ENCODE measurements around the gene DAZAP1.

The DAZAP1 gene

GRCh38 chr19:1410789-1411188 is 3.4 kb downstream of the DAZAP1 start:
- no peak for TF ChIP-seq CTCF (IDR thresholded peaks at IDR 0.05; ENCODE audit: extremely low read depth, missing control alignments)
- no peak for DNase-seq (ENCODE audit: low spot score)

DNA sequence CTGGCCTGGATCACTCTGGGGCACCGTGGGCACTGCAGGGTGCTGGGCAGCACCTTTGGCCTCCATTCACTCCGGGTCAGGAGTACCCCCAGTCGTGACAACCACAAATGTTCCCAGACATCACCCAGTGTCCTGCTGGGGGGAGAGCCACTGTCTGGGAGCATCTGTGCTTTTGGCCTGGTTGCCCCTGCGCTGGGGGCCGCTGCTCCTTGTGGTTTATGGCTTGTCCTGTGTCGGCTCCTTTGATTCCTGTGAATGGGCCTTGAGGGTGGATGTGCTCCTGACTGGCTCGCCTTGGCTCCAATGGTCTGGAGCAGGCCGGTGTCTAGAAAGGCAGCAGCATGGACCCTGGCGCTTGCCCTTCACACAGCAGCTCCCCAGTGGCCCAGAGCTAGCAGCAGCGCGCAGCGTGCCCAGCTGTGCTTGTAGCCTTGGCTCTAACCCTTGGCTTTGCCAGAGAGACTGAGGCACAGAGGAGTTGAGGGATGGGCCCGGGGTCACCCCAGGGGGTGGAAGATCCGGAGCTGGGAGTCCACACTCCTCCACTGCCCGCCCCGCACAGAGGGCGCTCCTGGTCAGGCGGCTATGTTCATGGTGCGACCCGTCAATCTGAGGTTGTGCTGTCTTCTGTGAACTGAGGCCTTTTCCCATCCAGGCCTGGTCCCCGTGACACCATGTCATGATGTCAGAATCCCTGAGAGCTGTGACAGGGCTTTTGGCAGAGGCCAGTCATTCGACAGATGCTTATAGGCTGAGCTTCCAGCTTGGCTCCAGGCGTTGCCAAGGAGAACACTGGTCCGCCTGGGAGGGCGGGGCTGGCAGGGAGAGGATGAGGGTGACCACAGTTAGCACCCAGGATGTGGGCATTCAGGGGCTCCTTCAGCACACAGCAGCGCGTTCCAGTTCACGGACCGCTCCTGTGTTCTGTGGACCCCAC is 4.1 kb downstream of the DAZAP1 start:
- DNase-seq (ENCODE audit: low spot score) = no peak
- no peak for TF ChIP-seq CTCF (IDR thresholded peaks at IDR 0.05; ENCODE audit: extremely low read depth, missing control alignments)

GRCh38 chr19:1412323-1412923 is 5.0 kb downstream of the DAZAP1 start:
- TF ChIP-seq CTCF (IDR thresholded peaks at IDR 0.05; ENCODE audit: extremely low read depth, missing control alignments) = no peak
- DNase-seq (ENCODE audit: low spot score) = no peak

DNA sequence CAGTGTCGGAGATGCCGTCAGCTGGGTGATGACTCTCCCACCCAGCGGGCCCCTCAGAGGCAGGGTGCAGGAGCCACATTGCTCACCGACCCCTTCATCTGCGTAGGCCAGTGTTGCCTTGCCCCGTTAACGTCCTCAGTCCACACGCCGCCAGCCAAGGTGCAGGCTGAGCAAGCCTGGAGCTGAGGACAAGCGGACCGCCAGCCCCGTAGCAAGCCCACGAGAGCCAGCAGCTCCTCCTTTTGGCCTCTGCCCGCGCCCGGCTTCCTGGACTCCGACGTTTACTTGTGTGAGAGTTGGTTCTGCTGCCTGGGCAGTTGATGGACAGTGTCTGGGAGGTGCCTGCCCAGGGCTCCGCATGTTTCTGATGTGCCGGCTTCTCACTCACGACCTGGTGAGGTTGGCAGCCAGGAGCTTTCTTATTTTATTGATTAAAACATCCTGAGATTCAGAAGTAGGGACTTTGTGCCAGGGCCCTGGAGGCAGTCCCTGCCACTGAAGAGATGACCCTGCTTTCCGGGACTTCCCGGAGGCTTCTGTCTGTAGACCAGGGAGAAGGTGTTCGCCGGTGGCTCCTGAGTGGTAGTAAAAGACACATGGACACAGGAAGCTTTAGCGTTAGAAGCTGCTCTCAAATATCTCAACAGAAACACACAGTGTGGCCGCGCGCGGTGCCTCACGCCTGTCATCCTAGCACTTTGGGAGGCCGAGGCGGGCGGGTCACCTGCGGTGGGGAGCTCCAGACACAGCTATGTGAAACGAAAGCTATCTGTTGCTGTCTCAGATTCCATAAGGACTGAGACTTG is 5.8 kb downstream of the DAZAP1 start:
- DNase-seq (ENCODE audit: low spot score) = no peak
- TF ChIP-seq CTCF (IDR thresholded peaks at IDR 0.05; ENCODE audit: extremely low read depth, missing control alignments) = no peak

GRCh38 chr19:1416014-1416841 is 8.8 kb downstream of the DAZAP1 start:
- DNase-seq (ENCODE audit: low spot score) = no peak
- no peak for TF ChIP-seq CTCF (IDR thresholded peaks at IDR 0.05; ENCODE audit: extremely low read depth, missing control alignments)

DNA sequence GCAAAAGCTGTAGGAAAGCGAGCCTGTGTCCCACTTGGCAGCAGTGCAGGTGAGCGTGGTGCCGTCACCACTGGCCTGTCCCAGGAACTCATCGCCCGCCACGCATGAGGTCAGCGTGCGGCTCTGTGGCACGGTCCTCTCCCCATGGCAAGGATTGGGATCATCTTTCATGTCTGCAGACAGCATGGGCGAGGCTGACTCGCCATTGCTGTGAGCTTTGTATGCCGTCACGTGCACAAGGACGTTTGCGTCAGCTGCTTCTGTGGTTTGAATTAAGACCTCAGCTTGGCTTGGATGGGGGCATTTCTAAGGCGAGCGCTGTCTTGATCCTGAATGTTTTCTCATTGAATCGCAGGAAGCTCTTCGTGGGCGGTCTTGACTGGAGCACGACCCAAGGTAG is 9.8 kb downstream of the DAZAP1 start:
- no peak for TF ChIP-seq CTCF (IDR thresholded peaks at IDR 0.05; ENCODE audit: extremely low read depth, missing control alignments)
- DNase-seq (ENCODE audit: low spot score) = no peak

Data from GM20000 (cell line).